Hepatocyte (in vitro differentiated cells): ENCODE measurements around the gene USP21. TPM values are rescaled to one million over a fixed set of nuclear protein-coding genes. Genes with fewer than 3 reads are reported as not detected.

Experiments used
- DNase-seq: peaks from one replicate; pipeline ENCODE4 v3.0.0-alpha.2; 2016; ENCODE audit warnings: low spot score
- H2AFZ ChIP-seq: fragments of 200-600 bp; sonication (generic); 2 replicates; pipeline ENCODE4 v1.6.0; 2016; ENCODE audit warnings: antibody characterized with exemption, mild to moderate bottlenecking
- H3K27ac ChIP-seq: fragments of 200-600 bp; sonication (generic); 2 replicates; pipeline ENCODE4 v1.5.1; 2016; ENCODE audit warnings: mild to moderate bottlenecking
- H3K27me3 ChIP-seq: fragments of 200-600 bp; sonication (generic); 2 replicates; pipeline ENCODE4 v1.6.1; 2016
- H3K36me3 ChIP-seq: fragments of 200-600 bp; sonication (generic); replicated peaks from 2 replicates; pipeline ENCODE4 v1.5.1; 2016; ENCODE audit warnings: low read depth; ENCODE audit not compliant: insufficient read depth
- H3K4me1 ChIP-seq: fragments of 200-600 bp; sonication (generic); 2 replicates; pipeline ENCODE4 v1.5.1; 2016; ENCODE audit warnings: mild to moderate bottlenecking, moderate library complexity; ENCODE audit not compliant: insufficient read depth
- H3K4me2 ChIP-seq: fragments of 200-600 bp; sonication (generic); 2 replicates; pipeline ENCODE4 v1.6.0; 2016
- H3K4me3 ChIP-seq: fragments of 200-600 bp; sonication (generic); 2 replicates; pipeline ENCODE4 v1.5.1; 2016; ENCODE audit warnings: mild to moderate bottlenecking
- H3K79me2 ChIP-seq: fragments of 200-600 bp; sonication (generic); 2 replicates; pipeline ENCODE4 v1.6.0; 2017; ENCODE audit warnings: mild to moderate bottlenecking
- H3K9me2 ChIP-seq: fragments of 200-600 bp; sonication (generic); replicated peaks from 2 replicates; pipeline ENCODE4 v1.6.0; 2017; ENCODE audit warnings: mild to moderate bottlenecking; ENCODE audit not compliant: insufficient read depth
- H3K9me3 ChIP-seq: fragments of 200-600 bp; sonication (generic); 2 replicates; pipeline ENCODE4 v1.5.1; 2016; ENCODE audit warnings: low read depth, mild to moderate bottlenecking
- H4K20me1 ChIP-seq: fragments of 200-600 bp; sonication (generic); 2 replicates; pipeline ENCODE4 v1.6.0; 2016; ENCODE audit warnings: mild to moderate bottlenecking; ENCODE audit not compliant: insufficient read depth, poor library complexity, severe bottlenecking
- EZH2 ChIP-seq: fragments of 200-600 bp; sonication (generic); IDR thresholded peaks from 2 replicates; pipeline ENCODE4 v1.6.1; 2016; ENCODE audit warnings: antibody characterized with exemption, mild to moderate bottlenecking, borderline replicate concordance
- EZH2phosphoT487 ChIP-seq: fragments of 200-600 bp; sonication (generic); IDR thresholded peaks from one replicate; pipeline ENCODE4 v1.6.1; 2018; ENCODE audit warnings: antibody characterized with exemption, mild to moderate bottlenecking, low read depth, moderate library complexity; ENCODE audit not compliant: unreplicated experiment, severe bottlenecking
- WGBS: methylation state at CpG from one replicate; pipeline ENCODE4 v1.1.6; 2016; ENCODE audit warnings: low lambda C conversion rate; ENCODE audit errors: missing lambda C conversion rate; 5-methylcytosine and 5-hydroxymethylcytosine counted together
- polyA plus RNA-seq: library from polyadenylated mRNA; unstranded; fragments of >200 nt; fragmentation: Nextera tagmentation; extraction: Ambion mirVana; gene quantifications from 2 replicates; pipeline ENCODE4 v1.2.1, GENCODE V29; 2016
- total RNA-seq: library from RNA; depleted of rRNA; stranded (reverse); fragments of >200 nt; gene quantifications from 2 replicates; pipeline ENCODE4 v1.2.3, GENCODE V29; 2014
- TF ChIP-seq, protein P1 (sequence below): fragments of 200-600 bp; sonication (generic); IDR thresholded peaks from 2 replicates; pipeline ENCODE4 v1.5.1; 2016; ENCODE audit warnings: antibody characterized with exemption, mild to moderate bottlenecking; ENCODE audit not compliant: poor library complexity

The USP21 gene
- total and polyA plus RNA-seq, 2 experiments from 2014 or later, result 7.7 to 24.4 TPM

DNA sequence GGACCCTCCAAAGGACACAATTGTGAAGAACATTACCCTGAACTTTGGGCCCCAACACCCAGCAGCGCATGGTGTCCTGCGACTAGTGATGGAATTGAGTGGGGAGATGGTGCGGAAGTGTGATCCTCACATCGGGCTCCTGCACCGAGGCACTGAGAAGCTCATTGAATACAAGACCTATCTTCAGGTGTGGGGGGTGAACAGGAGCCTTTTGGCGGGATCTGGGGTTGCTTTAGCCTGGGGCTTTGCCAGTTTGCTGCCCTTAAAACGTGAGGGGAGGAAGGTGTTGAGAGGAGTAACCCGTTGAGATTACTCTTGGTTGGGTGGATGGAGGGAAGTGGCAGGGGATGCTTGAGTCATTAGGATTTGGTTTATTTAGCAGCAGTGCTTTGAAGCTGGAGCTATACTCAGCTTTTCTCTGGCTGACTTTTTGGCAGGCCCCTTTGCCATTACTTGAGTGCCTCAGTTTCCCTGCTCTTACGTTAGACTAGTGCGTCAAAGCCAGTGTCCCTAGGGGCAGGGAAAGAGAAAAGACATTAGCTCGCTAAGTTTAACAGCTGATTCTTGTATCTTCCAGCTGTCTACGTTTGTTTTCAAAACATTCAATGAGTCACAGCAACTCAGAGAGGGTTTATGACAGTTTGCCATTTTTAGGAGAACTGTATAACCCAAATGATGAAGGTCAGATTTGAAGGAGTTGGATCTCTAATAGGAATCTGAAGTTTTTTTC lies 47.3 kb downstream of the USP21 start:
- Histone ChIP-seq H3K4me2 (no peak overlapping the region), H3K4me1 (peaks cover 13% of the 10 kb centered on the region), H3K4me3 (no peak overlapping the region), H2AFZ (no peak overlapping the region), H3K36me3 (peaks cover 3% of the 10 kb centered on the region), H3K79me2 (peaks cover 42% of the 10 kb centered on the region), H4K20me1 (no peaks in the 10 kb centered on the region), H3K27me3 (no peaks in the 10 kb centered on the region), H3K27ac (peak overlapping the region; percentile 81), H3K9me3 (no peaks in the 10 kb centered on the region), H3K9me2 (no peaks in the 10 kb centered on the region)
- no peak for DNase-seq
- WGBS, result 87% methylated on average over 12 of the region's 12 CpGs
- no peak for TF ChIP-seq EZH2
- TF ChIP-seq, protein P1, sequence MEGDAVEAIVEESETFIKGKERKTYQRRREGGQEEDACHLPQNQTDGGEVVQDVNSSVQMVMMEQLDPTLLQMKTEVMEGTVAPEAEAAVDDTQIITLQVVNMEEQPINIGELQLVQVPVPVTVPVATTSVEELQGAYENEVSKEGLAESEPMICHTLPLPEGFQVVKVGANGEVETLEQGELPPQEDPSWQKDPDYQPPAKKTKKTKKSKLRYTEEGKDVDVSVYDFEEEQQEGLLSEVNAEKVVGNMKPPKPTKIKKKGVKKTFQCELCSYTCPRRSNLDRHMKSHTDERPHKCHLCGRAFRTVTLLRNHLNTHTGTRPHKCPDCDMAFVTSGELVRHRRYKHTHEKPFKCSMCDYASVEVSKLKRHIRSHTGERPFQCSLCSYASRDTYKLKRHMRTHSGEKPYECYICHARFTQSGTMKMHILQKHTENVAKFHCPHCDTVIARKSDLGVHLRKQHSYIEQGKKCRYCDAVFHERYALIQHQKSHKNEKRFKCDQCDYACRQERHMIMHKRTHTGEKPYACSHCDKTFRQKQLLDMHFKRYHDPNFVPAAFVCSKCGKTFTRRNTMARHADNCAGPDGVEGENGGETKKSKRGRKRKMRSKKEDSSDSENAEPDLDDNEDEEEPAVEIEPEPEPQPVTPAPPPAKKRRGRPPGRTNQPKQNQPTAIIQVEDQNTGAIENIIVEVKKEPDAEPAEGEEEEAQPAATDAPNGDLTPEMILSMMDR, result no peak
- no peak for TF ChIP-seq EZH2phosphoT487

DNA sequence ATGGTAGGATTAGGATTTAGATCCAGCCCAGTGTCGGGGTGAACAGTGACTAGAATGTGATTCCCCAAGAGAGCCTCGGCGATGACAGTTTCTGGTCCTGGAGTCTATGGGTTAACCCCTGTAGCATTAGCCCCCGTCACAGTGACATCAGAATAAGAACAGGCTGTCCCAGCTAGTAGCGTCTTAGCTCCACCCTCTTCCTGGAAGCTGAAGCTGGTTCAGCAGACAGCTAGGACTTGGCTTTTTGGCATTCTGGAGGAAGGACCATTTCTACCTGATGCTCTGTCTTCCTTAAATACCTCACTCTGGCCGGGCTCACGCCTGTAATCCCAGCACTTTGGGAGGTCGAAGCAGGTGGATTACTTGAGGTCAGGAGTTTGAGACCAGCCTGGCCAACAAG lies 47.9 kb downstream of the USP21 start:
- 75% methylated on average over 8 of the region's 8 CpGs for WGBS
- H2AFZ ChIP-seq, result no peak overlapping the region
- H3K4me1 ChIP-seq, result peaks cover 11% of the 10 kb centered on the region
- peaks cover 43% of the 10 kb centered on the region for H3K79me2 ChIP-seq
- no peaks in the 10 kb centered on the region for H4K20me1 ChIP-seq
- DNase-seq, result no peak
- H3K4me2 ChIP-seq, result no peak overlapping the region
- peak overlapping the region; percentile 81 for H3K27ac ChIP-seq
- H3K9me2 ChIP-seq, result no peaks in the 10 kb centered on the region
- no peaks in the 10 kb centered on the region for H3K9me3 ChIP-seq
- H3K27me3 ChIP-seq, result no peaks in the 10 kb centered on the region
- no peak overlapping the region for H3K4me3 ChIP-seq
- TF ChIP-seq EZH2 (no peak), EZH2phosphoT487 (no peak)
- TF ChIP-seq, protein P1, result no peak
- peaks cover 3% of the 10 kb centered on the region for H3K36me3 ChIP-seq

DNA sequence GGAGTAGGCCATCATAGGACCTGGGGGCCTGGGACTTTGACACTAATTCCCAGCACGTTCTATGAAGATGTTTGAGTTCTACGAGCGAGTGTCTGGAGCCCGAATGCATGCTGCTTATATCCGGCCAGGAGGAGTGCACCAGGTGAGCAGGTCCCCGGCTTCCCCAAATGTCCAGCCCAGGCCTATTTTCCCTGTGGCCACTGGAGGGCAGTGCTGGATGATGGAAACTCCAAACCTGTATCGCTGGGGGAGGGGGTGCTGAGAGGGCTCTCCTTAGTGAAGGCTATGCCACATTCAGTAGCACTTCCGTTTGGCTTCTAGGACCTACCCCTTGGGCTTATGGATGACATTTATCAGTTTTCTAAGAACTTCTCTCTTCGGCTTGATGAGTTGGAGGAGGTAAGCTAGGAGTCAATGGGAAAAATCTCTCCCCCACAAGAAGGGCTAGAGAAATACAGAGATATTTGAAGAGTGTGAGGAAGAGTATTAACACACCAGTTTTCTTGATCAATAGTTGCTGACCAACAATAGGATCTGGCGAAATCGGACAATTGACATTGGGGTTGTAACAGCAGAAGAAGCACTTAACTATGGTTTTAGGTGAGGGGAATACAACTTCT lies 50.6 kb downstream of the USP21 start:
- no peaks in the 10 kb centered on the region for H3K9me2 ChIP-seq
- H3K27ac ChIP-seq, result no peak overlapping the region
- H3K4me3 ChIP-seq, result no peak overlapping the region
- H2AFZ ChIP-seq, result no peak overlapping the region
- H3K36me3 ChIP-seq, result peaks cover 10% of the 10 kb centered on the region
- no peak overlapping the region for H3K4me2 ChIP-seq
- H4K20me1 ChIP-seq, result no peaks in the 10 kb centered on the region
- H3K27me3 ChIP-seq, result no peaks in the 10 kb centered on the region
- DNase-seq, result peak; percentile 92
- H3K79me2 ChIP-seq, result peaks cover 18% of the 10 kb centered on the region
- no peaks in the 10 kb centered on the region for H3K9me3 ChIP-seq
- WGBS, result 33% methylated on average over 11 of the region's 11 CpGs
- peaks cover 4% of the 10 kb centered on the region for H3K4me1 ChIP-seq
- TF ChIP-seq, protein P1, result peak; percentile 82
- TF ChIP-seq EZH2, result no peak
